Neuron (in vitro differentiated cells): ENCODE results near the gene PYDC2.
"Not testable (repeated sequence)": the region's sequence is repeated elsewhere in the genome, so short reads cannot be mapped to it uniquely, and the experiment has no call there.

Experiments used
- H2AFZ ChIP-seq: one replicate; pipeline ENCODE4 v1.6.1; 2013; ENCODE audit warnings: low read depth, mild to moderate bottlenecking, inconsistent platforms, low read length, moderate library complexity
- H3K27me3 ChIP-seq: one replicate; pipeline ENCODE4 v1.6.1; 2013; ENCODE audit warnings: low read length; ENCODE audit not compliant: insufficient read depth
- H3K36me3 ChIP-seq: one replicate; pipeline ENCODE4 v1.6.1; 2013; ENCODE audit warnings: low read length; ENCODE audit not compliant: insufficient read depth
- H3K4me1 ChIP-seq: one replicate; pipeline ENCODE4 v1.6.1; 2013; ENCODE audit warnings: low read length; ENCODE audit not compliant: insufficient read depth
- H3K4me3 ChIP-seq: 2 replicates; pipeline ENCODE4 v1.5.1; 2013; ENCODE audit warnings: mild to moderate bottlenecking, low read length, moderate library complexity
- H3K9me3 ChIP-seq: one replicate; pipeline ENCODE4 v1.6.1; 2013; ENCODE audit warnings: low read length

Gene PYDC2

DNA sequence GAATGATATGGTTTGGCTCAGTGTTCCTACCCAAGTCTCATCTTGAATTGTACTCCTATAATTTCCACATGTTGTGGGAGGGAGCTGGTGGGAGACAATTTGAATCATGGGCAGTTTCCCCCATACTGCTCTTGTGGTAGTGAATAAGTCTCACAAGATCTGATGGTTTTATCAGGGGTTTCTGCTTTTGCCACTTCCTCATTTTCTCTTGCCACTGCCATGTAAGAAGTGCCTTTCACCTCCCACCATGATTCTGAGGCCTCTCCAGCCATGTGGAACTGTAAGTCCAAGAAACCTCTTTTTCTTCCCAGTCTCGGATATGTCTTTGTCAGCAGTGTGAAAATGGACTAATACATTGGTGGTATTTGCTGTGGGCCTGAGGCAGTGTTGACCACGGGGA is 23.0 kb downstream of the PYDC2 start:
- not testable (repeated sequence) for H3K4me1 ChIP-seq

DNA sequence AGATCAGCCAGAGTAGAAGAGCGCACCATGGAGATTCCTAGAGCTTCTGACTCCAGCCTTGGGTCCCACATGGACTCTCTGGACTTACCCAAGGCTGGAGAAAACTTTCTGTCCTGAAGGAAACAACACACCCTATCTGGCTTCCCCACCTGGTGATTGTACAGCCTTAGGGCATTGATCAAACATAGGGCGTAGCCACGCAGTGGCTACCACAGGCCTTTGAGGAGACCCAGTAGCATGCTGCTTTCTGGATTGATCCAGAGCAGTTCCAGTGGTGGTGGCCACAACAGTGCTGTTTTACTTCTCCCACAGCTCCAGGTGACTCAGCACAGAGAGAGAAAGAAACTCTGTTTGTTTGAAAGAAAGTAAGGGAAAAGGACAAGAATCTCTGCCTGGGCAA is 23.5 kb downstream of the PYDC2 start:
- Histone ChIP-seq H3K4me3 (no peak overlapping the region), H3K9me3 (peaks cover 1% of the 10 kb centered on the region), H3K27me3 (no peaks in the 10 kb centered on the region), H3K36me3 (no peaks in the 10 kb centered on the region), H2AFZ (no peak overlapping the region), H3K4me1 (no peaks in the 10 kb centered on the region)

More for the DNA sequence above, 23.0 kb downstream of the PYDC2 start:
- H3K9me3 ChIP-seq, H3K27me3 ChIP-seq, H2AFZ ChIP-seq, H3K4me3 ChIP-seq, H3K36me3 ChIP-seq: not testable (repeated sequence)

DNA sequence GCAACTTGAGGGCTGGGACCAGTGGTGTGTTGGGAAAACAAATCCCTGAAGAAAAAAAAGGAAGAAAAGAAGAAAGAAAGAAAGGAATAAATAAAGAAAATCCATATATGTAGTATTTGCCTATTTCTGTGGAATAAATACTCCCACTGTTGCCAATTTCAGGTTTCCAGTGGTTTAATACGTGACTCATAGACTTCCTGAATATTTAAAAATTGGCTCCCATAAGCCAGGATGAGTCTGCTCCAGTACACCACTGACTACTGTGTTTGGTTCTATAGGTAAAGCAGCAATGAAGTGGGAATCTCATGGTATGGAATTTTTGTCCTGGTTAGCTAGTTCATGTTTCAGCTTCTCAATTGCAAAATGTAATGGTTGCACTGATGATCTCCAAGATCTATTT is 31.6 kb downstream of the PYDC2 start:
- no peak overlapping the region for H3K4me3 ChIP-seq
- H3K27me3 ChIP-seq = no peaks in the 10 kb centered on the region
- H3K4me1 ChIP-seq = peaks cover 10% of the 10 kb centered on the region
- no peaks in the 10 kb centered on the region for H3K9me3 ChIP-seq
- no peaks in the 10 kb centered on the region for H3K36me3 ChIP-seq
- no peak overlapping the region for H2AFZ ChIP-seq

DNA sequence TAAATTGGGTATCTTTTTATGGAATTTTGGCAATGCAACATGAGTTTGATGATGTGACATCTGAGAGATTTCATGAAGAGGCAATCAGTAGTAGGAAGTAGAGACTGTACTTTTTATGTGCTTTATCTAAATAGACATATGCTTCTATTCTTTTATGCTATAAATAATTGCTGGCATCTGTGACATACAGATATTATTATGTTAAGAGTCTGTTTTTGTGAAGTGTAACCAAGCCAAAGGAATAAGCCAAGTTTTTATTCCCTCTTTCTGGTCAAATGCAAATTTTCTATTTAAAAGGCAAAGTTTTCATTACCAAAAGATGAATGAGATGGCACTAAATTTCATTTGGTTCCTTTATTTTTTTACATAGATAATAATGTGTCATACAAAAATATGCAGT is 32.4 kb downstream of the PYDC2 start:
- Histone ChIP-seq H3K4me3 (no peak overlapping the region), H3K36me3 (no peaks in the 10 kb centered on the region), H3K9me3 (no peaks in the 10 kb centered on the region), H3K27me3 (no peaks in the 10 kb centered on the region), H2AFZ (no peak overlapping the region), H3K4me1 (peaks cover 10% of the 10 kb centered on the region)

DNA sequence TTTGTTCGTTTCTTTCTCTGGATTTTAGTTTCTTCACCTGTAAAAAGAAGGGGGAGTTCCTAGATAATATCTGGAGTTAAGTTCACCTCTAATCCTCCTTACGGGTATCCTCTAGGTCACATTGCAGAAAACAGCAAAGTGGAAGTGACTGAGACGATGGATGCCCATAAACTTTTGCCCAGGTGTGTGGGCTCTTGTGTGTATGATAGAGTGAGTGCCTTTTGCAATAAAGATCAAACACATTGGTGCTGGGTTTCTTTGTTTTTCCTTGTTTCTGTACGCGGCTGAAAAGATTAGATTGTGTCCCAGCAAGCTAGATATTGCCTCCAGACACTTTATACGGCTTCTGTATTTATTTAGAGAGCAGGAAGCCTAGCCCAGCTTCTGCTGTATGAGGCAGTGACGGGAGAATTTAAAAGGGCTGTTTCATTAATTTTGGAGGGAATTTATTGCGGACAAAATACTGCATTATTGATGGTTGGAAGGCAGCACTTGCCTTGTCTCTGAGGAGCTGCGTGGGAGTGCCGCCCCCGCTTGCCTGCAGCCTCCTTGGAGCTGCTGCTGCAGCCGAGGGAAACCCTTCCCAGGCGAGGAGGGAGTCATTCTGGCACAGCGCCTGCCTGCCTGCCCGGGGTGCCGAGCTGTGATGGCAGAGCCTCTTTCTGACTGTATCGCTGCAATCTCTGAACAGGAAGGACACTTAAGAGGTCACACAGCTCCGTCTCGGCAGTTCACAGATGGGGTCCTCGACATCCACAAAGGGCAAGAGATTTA is 38.5 kb downstream of the PYDC2 start:
- Histone ChIP-seq H2AFZ (no peak overlapping the region), H3K4me3 (no peak overlapping the region), H3K36me3 (no peaks in the 10 kb centered on the region), H3K4me1 (no peaks in the 10 kb centered on the region), H3K27me3 (no peaks in the 10 kb centered on the region), H3K9me3 (no peaks in the 10 kb centered on the region)

DNA sequence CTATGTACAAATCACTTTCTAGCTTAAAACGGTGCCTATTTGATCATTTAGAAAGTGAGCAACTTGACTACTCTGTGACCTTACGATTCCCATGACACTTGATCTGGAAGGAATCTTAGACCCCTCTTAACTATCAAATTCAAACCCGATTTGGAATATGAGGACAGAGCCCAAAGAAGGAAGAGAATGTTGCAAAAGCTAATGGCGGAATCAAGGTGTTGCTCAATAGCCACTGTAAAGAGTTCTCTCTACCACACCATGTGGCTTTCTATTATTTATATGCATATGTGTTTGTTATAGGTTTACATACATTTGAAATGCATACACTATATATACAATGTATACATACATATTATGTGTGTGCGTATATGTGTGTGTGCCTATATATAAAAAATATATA is 39.9 kb downstream of the PYDC2 start:
- no peak overlapping the region for H3K4me3 ChIP-seq
- H3K9me3 ChIP-seq = no peaks in the 10 kb centered on the region
- H3K36me3 ChIP-seq = no peaks in the 10 kb centered on the region
- H2AFZ ChIP-seq = no peak overlapping the region
- H3K27me3 ChIP-seq = no peaks in the 10 kb centered on the region
- H3K4me1 ChIP-seq = no peaks in the 10 kb centered on the region

DNA sequence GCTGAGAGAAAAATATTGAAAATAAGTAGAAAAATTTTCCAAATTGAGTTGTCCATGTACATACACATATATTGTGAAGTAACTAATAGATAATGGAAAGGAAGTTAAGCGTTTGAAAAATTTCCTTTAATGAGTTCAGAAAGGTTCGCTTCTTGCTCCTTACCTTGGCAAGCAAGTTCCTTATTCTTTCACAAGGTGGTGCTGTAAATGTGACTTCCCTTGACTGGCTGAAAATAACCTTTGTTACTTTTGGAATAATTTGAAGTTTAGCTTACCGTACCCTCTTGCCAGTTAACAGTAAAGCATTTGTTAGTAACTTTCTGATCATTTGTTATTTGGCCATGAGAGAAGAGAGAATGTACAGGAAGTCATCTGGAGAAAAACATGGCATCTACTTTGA is 41.6 kb downstream of the PYDC2 start:
- H3K4me1 ChIP-seq = no peaks in the 10 kb centered on the region
- no peaks in the 10 kb centered on the region for H3K27me3 ChIP-seq
- no peak overlapping the region for H2AFZ ChIP-seq
- H3K36me3 ChIP-seq = no peaks in the 10 kb centered on the region
- no peaks in the 10 kb centered on the region for H3K9me3 ChIP-seq
- H3K4me3 ChIP-seq = no peak overlapping the region

DNA sequence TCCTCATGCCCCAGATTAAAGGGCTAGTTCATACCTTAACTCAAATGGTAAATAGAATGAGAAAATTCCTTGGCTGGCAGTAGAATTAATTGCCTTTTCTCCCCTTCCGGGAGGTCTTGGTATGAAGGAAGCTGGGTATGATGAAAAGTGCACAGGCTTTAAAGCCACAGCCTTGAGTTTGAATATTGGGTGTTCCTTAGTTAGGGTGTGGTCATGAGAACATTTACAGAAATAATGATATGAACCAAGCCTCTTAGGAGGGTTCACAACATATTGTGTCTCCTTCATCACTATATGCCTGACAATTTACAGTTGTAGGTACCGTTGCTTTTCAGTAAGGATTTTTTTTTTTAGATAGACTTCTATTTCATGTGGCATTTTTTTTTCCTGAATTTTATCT is 48.1 kb downstream of the PYDC2 start:
- no peak overlapping the region for H2AFZ ChIP-seq
- no peaks in the 10 kb centered on the region for H3K4me1 ChIP-seq
- no peaks in the 10 kb centered on the region for H3K36me3 ChIP-seq
- H3K4me3 ChIP-seq = no peak overlapping the region
- H3K27me3 ChIP-seq = no peaks in the 10 kb centered on the region
- no peaks in the 10 kb centered on the region for H3K9me3 ChIP-seq
